ENCODE results near the gene FN3K.

The FN3K gene

DNA sequence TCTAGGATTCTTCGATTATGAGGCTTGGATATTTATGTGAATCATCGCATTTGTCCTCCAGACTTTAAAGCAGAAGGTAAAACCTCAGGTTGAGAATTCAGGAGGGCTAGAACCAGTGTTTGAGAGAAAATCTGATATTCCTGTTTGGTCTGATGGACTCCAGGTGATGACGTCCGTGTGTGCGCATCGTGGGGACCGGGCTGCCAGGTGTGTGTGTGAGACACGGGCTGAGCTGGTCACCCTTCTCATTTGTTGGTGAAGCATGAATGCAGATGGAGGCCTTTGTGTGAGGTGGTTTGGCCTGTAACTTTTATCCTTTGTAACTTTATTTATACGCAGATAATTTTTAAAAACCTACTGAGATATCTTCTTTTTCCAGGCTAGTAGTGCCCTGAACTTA lies 61.6 kb downstream of the FN3K start:
- DNase-seq: no peak

- DNase-seq: no peak
Measured at GRCh38 chr17:82798752-82799151, 63.3 kb downstream of the FN3K start.

- no peak for DNase-seq
Measured at GRCh38 chr17:82799591-82799990, 64.2 kb downstream of the FN3K start.
